ENCODE measurements around the gene UBE2A.

Gene UBE2A

GRCh38 chrX:119624951-119625668 lies 50.7 kb downstream of the UBE2A start:
- TF ChIP-seq CTCF (conservative IDR thresholded peaks at IDR 0.05; ENCODE audit: low read depth, low read length) = no peak
- no peak for DNase-seq (ENCODE audit: low read depth)
- H3K4me3 ChIP-seq (ENCODE audit: low read depth, low read length) = no peak overlapping the region

GRCh38 chrX:119625843-119626242 lies 51.5 kb downstream of the UBE2A start:
- DNase-seq (ENCODE audit: low read depth) = no peak
- no peak overlapping the region for H3K4me3 ChIP-seq (ENCODE audit: low read depth, low read length)
- no peak for TF ChIP-seq CTCF (conservative IDR thresholded peaks at IDR 0.05; ENCODE audit: low read depth, low read length)

All from choroid plexus epithelial cell (primary cell).